Astrocyte of the cerebellum (primary cell): ENCODE measurements around the gene PAPSS1.

Source experiments
- DNase-seq: peaks from one replicate; pipeline ENCODE4 v3.0.0-alpha.2; 2011; ENCODE audit warnings: low read depth
- H3K4me3 ChIP-seq: 2 replicates; pipeline ENCODE4 v1.5.1; 2011; ENCODE audit warnings: mild to moderate bottlenecking, low read depth, low read length, moderate library complexity
- in situ Hi-C: cut with HindIII; loops from 2 replicates; pipeline ENCODE4 v1.10.0; 2017; ENCODE audit warnings: low sequenced_read_pairs
- TF ChIP-seq, protein P1 (sequence below): IDR thresholded peaks from 2 replicates; pipeline ENCODE4 v1.5.1; 2012; ENCODE audit warnings: low read length, low read depth, moderate library complexity, mild to moderate bottlenecking; ENCODE audit errors: missing control alignments

Gene PAPSS1

DNA sequence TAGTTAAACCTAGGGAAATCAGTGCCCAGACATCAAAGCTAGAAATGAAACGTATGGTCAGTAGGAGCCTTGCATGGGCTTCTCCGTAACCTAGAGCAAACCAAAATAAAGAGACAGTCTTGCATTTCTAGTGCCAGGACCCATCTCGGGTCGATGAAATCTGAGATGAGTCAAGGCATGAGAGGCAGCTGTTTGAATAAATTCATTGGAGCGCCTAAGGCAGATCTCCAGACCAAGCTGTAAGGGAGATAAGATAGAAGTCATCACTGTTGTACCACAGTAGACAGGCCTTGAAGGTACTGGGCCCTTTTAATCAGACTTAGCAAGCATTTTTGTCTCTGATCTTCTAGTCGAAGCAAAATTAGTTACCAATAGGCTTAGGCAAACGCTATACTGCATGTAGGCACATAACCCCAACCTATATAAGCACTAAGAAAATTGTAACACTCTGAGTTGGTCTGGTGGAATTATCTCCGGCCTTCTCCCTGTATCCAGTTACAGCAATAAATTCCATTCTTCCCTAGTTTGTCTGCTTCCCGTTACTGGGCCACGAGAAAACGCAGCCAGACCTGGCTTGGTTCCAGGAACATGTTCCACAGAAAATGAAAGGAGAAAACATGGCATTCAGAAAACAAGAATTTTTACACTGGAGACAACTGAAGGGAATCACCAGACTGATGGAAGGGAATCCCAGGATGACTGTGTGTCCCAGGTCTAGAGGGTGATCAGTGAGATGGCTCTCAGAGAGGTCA, 21.1 kb upstream of the PAPSS1 start:
- in situ Hi-C loops: no loop called here
- H3K4me3 ChIP-seq: no peak overlapping the region
- DNase-seq: peak; percentile 42
- TF ChIP-seq, protein P1, sequence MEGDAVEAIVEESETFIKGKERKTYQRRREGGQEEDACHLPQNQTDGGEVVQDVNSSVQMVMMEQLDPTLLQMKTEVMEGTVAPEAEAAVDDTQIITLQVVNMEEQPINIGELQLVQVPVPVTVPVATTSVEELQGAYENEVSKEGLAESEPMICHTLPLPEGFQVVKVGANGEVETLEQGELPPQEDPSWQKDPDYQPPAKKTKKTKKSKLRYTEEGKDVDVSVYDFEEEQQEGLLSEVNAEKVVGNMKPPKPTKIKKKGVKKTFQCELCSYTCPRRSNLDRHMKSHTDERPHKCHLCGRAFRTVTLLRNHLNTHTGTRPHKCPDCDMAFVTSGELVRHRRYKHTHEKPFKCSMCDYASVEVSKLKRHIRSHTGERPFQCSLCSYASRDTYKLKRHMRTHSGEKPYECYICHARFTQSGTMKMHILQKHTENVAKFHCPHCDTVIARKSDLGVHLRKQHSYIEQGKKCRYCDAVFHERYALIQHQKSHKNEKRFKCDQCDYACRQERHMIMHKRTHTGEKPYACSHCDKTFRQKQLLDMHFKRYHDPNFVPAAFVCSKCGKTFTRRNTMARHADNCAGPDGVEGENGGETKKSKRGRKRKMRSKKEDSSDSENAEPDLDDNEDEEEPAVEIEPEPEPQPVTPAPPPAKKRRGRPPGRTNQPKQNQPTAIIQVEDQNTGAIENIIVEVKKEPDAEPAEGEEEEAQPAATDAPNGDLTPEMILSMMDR: no peak

DNA sequence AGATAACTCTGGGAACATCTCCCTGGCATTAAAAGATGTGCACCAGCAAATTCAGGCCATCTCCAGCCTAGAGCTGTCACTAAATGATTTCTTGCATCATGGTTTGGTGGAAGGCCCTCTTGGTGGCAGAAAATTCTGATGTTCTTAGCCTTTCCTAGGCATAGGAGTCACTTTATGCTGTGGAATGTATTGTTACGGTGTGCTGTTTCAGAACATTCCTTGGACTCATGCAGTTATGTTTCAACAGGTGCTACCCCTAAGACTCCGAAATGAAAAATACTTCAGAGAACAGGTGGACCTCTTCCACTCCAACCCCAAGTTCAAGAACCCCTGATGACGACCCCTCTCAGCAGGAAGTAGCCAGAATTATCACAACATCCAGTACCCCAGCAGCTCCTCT, 20.3 kb upstream of the PAPSS1 start:
- in situ Hi-C loops: no loop called here

DNA sequence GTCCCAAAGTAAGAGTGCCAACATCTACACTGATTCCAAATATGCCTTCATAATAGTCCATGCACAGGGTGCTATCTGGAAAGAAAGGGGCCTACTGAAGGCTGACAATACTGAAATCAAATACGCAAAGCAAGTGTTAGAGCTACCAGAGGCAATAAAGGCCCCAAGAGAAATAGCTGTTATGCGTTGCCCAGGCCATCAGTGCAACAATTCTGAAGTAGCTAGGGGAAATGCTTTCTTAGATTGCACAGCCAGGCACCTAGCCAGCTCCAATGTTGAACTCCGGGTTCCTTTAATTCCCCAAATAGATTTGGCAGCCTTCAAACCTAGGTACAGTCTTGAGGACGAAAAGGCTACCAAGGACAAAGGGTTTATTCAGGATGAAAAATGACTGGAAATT, 17.4 kb upstream of the PAPSS1 start:
- no peak for DNase-seq
- in situ Hi-C loops: no loop called here
- no peak overlapping the region for H3K4me3 ChIP-seq
- TF ChIP-seq, protein P1: no peak

More for the DNA sequence above, 20.3 kb upstream of the PAPSS1 start:
- TF ChIP-seq, protein P1: peak; percentile 25
- DNase-seq: no peak
- no peak overlapping the region for H3K4me3 ChIP-seq

DNA sequence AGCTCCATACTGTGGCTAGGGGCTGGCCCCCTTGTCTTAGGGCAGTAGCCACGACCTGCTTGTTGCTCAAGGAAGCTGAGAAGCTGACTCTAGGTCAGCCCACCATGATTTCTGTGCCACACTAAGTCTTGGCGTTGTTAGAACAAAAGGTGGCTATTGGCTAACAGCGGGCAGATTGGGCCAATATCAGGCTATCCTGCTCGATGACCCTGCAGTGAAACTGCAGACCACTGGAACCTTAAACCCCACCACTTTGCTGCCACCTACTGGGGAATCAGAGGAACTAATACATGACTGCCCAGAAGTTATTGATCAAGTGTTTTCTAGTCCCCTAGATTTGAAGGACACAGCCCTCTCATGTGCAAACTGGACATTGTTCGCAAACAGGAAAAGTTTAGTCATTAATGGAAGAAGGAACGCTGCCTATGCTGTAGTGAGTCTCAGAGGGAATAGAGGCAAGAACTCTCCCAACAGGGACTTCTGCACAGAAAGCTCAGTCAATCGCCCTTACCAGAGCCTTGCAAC, 17.0 kb upstream of the PAPSS1 start:
- in situ Hi-C loops: no loop called here
- TF ChIP-seq, protein P1: peak; percentile 82
- no peak overlapping the region for H3K4me3 ChIP-seq
- peak; percentile 19 for DNase-seq

DNA sequence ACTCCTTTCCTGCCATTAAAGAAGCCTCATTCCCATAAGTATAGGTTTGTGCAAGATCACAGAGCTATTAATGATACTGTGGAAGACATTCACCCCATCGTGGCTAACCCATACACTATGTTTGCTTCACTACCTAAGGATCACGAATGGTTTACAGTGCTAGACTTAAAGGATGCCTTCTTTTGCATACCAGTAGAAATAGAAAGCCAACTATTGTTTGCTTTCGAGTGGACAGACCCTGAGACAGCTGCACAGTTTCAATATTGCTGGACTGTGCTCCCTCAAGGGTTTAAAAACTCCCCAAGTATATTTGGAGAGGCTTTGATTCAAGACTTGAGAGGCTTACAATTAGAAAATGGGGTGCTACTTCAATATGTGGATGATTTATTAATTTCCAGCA, 16.0 kb upstream of the PAPSS1 start:
- no peak overlapping the region for H3K4me3 ChIP-seq
- TF ChIP-seq, protein P1: no peak
- in situ Hi-C loops: no loop called here
- DNase-seq: no peak

DNA sequence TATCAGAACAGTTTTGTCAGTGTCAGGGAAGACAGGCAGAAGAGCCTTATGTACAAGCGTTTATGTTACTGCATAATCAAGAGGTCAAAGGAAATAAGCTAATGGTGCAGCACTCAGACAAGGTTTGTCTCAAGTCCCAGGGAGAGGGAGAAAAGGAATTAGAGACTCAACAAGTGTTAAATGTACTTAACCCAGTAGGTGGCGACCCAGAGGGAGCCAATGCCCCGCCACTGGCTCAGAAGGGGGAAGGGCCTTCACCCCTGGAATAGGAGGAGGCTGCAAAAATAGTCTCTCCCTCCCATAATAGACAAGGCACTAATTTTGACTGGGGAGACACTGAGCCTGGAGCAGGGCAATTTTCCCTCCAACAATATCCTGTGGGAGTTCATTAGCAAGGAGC, 14.1 kb upstream of the PAPSS1 start:
- in situ Hi-C loops: no loop called here
- DNase-seq: no peak
- TF ChIP-seq, protein P1: peak; percentile 40
- H3K4me3 ChIP-seq: no peak overlapping the region
